GM06990 (cell line): Measurements from ENCODE around the gene UMODL1.

Source experiments
- DNase-seq: peaks from one replicate; pipeline ENCODE4 v3.0.0-alpha.2; 2011; ENCODE audit not compliant: insufficient read length; ENCODE audit errors: extremely low read depth
- H3K27me3 ChIP-seq: replicated peaks from 2 replicates; pipeline ENCODE4 v1.6.0; 2011; ENCODE audit warnings: low read length; ENCODE audit not compliant: control insufficient read depth, insufficient read depth
- H3K36me3 ChIP-seq: 2 replicates; pipeline ENCODE4 v1.5.1; 2011; ENCODE audit warnings: low read length; ENCODE audit not compliant: control insufficient read depth, insufficient read depth
- H3K4me3 ChIP-seq: replicated peaks from 2 replicates; pipeline ENCODE4 v1.5.1; 2011; ENCODE audit warnings: low read depth, mild to moderate bottlenecking, control low read depth, low read length
- TF ChIP-seq, protein P1 (sequence below): IDR thresholded peaks from 2 replicates; pipeline ENCODE4 v1.5.1; 2011; ENCODE audit warnings: low read length, control low read depth, mild to moderate bottlenecking, inconsistent platforms; ENCODE audit not compliant: insufficient read depth, poor library complexity, severe bottlenecking

UMODL1 gene

DNA sequence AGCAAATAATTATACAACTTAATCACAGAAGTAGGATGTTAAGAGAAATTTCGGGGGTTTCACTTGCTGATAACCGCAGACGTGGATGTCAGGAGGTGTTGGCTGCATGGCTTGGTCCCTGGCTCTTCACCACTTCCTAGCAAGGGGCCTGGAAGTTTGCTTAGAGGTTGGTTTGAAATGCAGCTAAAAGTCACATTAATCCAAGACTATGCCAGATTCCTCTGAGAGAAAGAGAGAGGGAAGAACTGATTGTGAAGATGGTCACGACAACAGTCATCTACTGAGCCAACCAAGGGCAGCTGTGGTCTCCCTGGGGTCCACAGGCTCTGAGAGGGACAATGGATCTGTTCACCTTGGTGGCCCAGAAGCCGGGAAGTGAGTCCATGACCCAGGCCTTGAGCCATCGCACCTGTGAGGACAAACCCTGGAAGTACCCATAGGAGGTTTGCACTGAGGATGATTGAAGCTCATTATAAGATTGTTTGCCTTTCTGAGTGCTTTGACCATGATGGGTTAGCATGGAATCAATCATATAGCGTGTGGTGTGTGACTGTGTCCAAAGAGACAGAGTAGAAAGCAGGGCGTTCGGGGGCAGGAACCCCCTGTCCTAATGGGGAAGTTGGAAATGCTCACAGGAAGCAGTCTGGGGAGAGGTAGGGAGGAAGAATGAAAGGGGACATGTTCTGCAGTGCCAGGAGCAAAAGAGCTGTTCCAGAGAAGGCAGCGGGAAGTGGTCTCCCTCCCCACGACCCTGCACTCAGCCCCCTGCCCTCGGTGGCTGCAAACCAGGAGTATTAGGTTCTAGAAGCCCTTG lies 47.1 kb downstream of the UMODL1 start:
- no peak for DNase-seq
- TF ChIP-seq, protein P1, sequence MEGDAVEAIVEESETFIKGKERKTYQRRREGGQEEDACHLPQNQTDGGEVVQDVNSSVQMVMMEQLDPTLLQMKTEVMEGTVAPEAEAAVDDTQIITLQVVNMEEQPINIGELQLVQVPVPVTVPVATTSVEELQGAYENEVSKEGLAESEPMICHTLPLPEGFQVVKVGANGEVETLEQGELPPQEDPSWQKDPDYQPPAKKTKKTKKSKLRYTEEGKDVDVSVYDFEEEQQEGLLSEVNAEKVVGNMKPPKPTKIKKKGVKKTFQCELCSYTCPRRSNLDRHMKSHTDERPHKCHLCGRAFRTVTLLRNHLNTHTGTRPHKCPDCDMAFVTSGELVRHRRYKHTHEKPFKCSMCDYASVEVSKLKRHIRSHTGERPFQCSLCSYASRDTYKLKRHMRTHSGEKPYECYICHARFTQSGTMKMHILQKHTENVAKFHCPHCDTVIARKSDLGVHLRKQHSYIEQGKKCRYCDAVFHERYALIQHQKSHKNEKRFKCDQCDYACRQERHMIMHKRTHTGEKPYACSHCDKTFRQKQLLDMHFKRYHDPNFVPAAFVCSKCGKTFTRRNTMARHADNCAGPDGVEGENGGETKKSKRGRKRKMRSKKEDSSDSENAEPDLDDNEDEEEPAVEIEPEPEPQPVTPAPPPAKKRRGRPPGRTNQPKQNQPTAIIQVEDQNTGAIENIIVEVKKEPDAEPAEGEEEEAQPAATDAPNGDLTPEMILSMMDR, result no peak
- Histone ChIP-seq H3K4me3 (no peak overlapping the region), H3K36me3 (no peaks in the 10 kb centered on the region), H3K27me3 (no peaks in the 10 kb centered on the region; the same call in none of the 2 replicates)

DNA sequence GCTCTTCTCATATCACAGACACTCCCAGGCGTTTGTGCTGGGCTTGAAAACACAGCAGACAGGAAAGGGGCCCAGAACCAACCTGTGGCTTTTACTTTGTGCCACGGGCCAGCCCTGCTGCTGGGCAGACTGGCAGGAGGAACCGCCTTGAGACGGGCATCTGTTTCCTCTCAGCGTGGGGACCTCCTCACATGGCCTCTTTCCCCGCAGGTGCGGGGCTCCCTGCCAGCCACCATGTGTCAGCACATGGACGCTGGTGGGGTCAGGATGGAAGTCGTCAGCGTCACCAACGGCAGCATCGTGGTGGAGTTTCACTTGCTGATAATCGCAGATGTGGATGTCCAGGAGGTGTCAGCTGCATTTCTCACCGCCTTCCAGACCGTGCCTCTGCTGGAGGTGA lies 47.8 kb downstream of the UMODL1 start:
- DNase-seq, result no peak
- H3K27me3 ChIP-seq, result no peaks in the 10 kb centered on the region; the same call in none of the 2 replicates
- TF ChIP-seq, protein P1, result no peak
- H3K36me3 ChIP-seq, result no peaks in the 10 kb centered on the region
- no peak overlapping the region for H3K4me3 ChIP-seq

DNA sequence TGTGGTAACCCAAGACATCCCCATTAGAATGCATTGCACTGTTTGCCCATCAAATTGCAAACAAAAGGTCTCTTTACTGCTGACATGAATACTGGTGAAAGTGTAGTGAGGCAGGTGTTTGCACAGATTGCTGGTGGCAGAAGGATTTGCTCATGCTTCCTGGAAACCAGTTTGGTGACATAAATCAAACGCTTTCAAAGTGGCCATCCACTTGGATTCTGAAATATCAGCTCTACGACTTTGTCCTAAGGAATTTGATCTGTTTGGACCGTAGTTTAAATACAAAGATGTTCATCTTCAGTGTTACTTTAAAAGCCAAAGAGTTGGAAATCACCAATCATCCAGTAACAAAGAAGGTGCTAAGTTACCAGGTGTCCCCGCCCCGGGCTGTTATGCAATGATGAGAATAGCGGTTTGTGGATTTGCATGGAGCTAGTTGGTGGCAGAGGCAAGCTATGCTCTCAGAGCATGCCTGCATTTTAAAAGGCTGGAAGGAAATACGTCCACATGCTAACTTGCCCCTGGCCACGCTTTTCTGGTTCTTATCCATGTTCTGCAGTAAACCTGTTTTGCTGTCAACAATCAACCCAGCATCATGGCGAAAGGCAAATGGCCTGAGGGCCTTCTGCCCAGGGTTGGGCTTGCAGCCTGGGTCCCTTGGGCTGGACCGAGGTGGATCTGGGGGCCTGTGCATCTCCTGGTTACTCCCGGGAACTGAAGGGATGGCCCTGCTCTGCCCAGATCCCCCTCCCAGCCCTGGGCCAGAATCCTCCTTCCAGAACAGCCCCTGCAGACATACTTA lies 49.2 kb downstream of the UMODL1 start:
- H3K27me3 ChIP-seq, result peaks cover 2% of the 10 kb centered on the region
- H3K4me3 ChIP-seq, result no peak overlapping the region
- TF ChIP-seq, protein P1, result no peak
- no peaks in the 10 kb centered on the region for H3K36me3 ChIP-seq
- no peak for DNase-seq

DNA sequence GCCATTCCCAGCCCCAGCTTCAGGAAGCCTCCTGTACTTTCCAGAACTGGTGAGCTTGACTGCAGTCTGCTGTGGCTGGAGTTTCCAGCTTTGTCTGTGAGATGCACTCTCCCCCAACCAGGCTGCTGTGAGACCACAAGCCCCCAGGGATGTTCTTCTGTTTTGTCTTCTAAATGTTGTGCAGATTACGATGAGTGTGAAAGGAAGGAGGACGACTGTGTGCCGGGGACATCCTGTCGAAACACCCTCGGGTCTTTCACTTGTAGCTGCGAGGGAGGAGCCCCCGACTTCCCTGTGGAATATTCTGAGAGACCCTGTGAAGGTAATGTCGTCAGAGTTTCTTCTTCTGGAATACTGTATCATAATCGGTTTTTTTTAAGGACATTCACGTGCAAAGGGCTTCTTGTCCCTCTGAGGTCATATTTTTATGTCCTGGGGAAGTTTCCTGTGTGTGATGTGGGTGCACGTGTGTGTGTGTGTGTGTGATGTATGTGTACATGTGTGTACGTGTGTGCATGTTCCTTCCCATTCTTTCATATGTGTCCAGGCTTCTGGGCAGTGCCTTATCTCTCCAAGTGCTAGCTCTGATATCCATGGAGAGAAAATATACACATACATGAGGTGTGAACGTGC lies 49.9 kb downstream of the UMODL1 start:
- no peaks in the 10 kb centered on the region for H3K36me3 ChIP-seq
- no peak overlapping the region for H3K4me3 ChIP-seq
- no peak for DNase-seq
- peaks cover 2% of the 10 kb centered on the region for H3K27me3 ChIP-seq
- TF ChIP-seq, protein P1, result no peak

DNA sequence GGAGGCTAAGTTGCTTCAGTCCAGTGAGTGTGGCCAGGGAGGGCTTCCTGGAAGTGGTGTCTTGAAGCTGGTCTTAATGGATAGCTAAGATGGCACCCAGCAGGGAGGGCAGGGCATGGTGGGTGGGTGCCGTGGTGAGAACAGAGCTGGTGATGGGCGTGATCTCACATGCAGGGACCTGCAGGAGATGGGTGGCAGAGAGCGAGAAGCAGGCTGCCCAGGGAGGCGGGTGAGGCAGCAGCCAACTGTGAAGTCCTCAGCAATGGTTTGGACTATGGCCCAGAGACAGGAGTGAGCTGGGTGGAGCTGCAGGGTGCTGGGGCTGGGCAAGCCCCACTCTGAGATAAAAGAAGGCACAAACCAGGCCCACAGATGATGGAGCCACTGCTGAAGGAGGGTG lies 50.7 kb downstream of the UMODL1 start:
- TF ChIP-seq, protein P1, result no peak
- no peak overlapping the region for H3K4me3 ChIP-seq
- H3K27me3 ChIP-seq, result peaks cover 2% of the 10 kb centered on the region
- DNase-seq, result no peak
- H3K36me3 ChIP-seq, result no peaks in the 10 kb centered on the region
